GM12878 (cell line): ENCODE results near the gene MYRFL. TPM values are rescaled to one million over a fixed set of nuclear protein-coding genes. Genes with fewer than 3 reads are reported as not detected.

Experiments used
- ATAC-seq: fragments of 200-7000 bp; cut with Tn5 transposase; 3 replicates; pipeline ENCODE4 v1.9.1; 2020; ENCODE audit warnings: mild to moderate bottlenecking, moderate library complexity
- BruUV-seq: library from RNA; stranded (reverse); fragments of 400-500 nt; replicated peaks from 2 replicates; lab custom pipeline; 2021; lab: Mats Ljungman, UMichigan
- CTCF ChIA-PET: fragments of 300-600 bp; sonication (Branson Sonifier 250); formaldehyde crosslinking; extraction: SDS; loops from one replicate; lab custom pipeline; 2021; ENCODE audit warnings: inconsistent platforms; lab: Yijun Ruan, JAX
- POLR2A ChIA-PET: fragments of 350-600 bp; formaldehyde crosslinking; extraction: SDS; loops from one replicate; lab custom pipeline; 2021; ENCODE audit warnings: inconsistent platforms; lab: Charles Lee
- RAD21 ChIA-PET: fragments of 300-600 bp; sonication (Branson Sonifier 250); formaldehyde crosslinking; loops from one replicate; lab custom pipeline; 2023; ENCODE audit warnings: antibody characterized with exemption; ENCODE audit not compliant: unreplicated experiment; lab: Charles Lee
- SMC1A ChIA-PET: fragments of 300-600 bp; sonication (Branson Sonifier 250); formaldehyde crosslinking; loops from one replicate; lab custom pipeline; 2023; ENCODE audit not compliant: unreplicated experiment, uncharacterized antibody; lab: Charles Lee
- DNase-seq: peaks from one replicate; pipeline ENCODE4 v3.0.0-alpha.2; 2011; ENCODE audit warnings: low read depth, low spot score
- FAIRE-seq: peaks from 3 replicates; lab custom pipeline; 2011; peaks lifted over from hg19 to GRCh38; lab: Jason Lieb, UNC
- H2AFZ ChIP-seq: 2 replicates; pipeline ENCODE4 v1.6.0; 2011; ENCODE audit warnings: low read depth, low read length, control low read depth; ENCODE audit not compliant: control insufficient read depth
- H3K27ac ChIP-seq: 2 replicates; pipeline ENCODE4 v1.5.1; 2011; ENCODE audit warnings: control low read depth; ENCODE audit not compliant: control insufficient read depth, insufficient read depth
- H3K27me3 ChIP-seq, 2 experiments: replicated peaks in 1 of 2; 2 replicates each; pipeline versions ENCODE4 v1.6.0 to v1.6.1; 2011; ENCODE audit warnings: low read length in 1 of 2; ENCODE audit not compliant: control insufficient read depth in 2 of 2, insufficient read depth in 2 of 2
- H3K36me3 ChIP-seq, 2 experiments: 2 replicates each; pipeline ENCODE4 v1.5.1; 2011; ENCODE audit warnings: low read length in 1 of 2; ENCODE audit not compliant: control insufficient read depth in 2 of 2, insufficient read depth in 2 of 2
- H3K4me1 ChIP-seq: 2 replicates; pipeline ENCODE4 v1.6.1; 2011; ENCODE audit warnings: mild to moderate bottlenecking, low read length, moderate library complexity, mixed read lengths; ENCODE audit not compliant: control insufficient read depth, insufficient read depth
- H3K4me2 ChIP-seq: 2 replicates; pipeline ENCODE4 v1.6.0; 2011; ENCODE audit warnings: control low read depth; ENCODE audit not compliant: control insufficient read depth, insufficient read depth
- H3K4me3 ChIP-seq: fragments of 200-600 bp; sonication (generic); 2 replicates; pipeline ENCODE4 v1.5.1; 2016
- H3K79me2 ChIP-seq: 2 replicates; pipeline ENCODE4 v1.6.0; 2011; ENCODE audit warnings: low read length; ENCODE audit not compliant: control insufficient read depth, insufficient read depth
- H3K9ac ChIP-seq: 2 replicates; pipeline ENCODE4 v1.8.0; 2011; ENCODE audit warnings: low read length, control low read depth, mixed read lengths; ENCODE audit not compliant: control insufficient read depth, insufficient read depth
- H3K9me3 ChIP-seq: replicated peaks from 3 replicates; pipeline ENCODE4 v1.5.1; 2011; ENCODE audit warnings: mild to moderate bottlenecking, low read length; ENCODE audit not compliant: control insufficient read depth, insufficient read depth
- H4K20me1 ChIP-seq: 2 replicates; pipeline ENCODE4 v1.6.0; 2011; ENCODE audit not compliant: control insufficient read depth, insufficient read depth
- CBX5 ChIP-seq: sonication (generic); IDR thresholded peaks from 2 replicates; pipeline ENCODE4 v1.6.1; 2016; ENCODE audit warnings: low read depth, moderate library complexity, mild to moderate bottlenecking, inconsistent platforms
- CHD2 ChIP-seq: IDR thresholded peaks from 2 replicates; pipeline ENCODE4 v1.6.1; 2011; ENCODE audit warnings: low read depth, low read length, improper control_type of control experiment, borderline replicate concordance
- EP300 ChIP-seq, 2 experiments: fragments of 150-350 bp in 1 of 2; IDR thresholded peaks; 2 replicates each; pipeline ENCODE4 v1.6.1; 2011 to 2012; ENCODE audit warnings: low read depth in 2 of 2, low read length in 2 of 2, borderline replicate concordance in 1 of 2, improper control_type of control experiment in 1 of 2, inconsistent platforms in 1 of 2; ENCODE audit not compliant: control insufficient read depth in 1 of 2
- FOS ChIP-seq: IDR thresholded peaks from 3 replicates; pipeline ENCODE4 v1.6.1; 2011; ENCODE audit warnings: borderline replicate concordance; ENCODE audit not compliant: insufficient read length; ENCODE audit errors: extremely low read depth
- KAT2A ChIP-seq: conservative IDR thresholded peaks from 2 replicates; pipeline ENCODE4 v1.6.1; 2011; ENCODE audit warnings: low read depth, low read length; ENCODE audit not compliant: control insufficient read depth
- NBN ChIP-seq: fragments of 450-650 bp; IDR thresholded peaks from 2 replicates; pipeline ENCODE4 v1.6.1; 2016
- NR2F1 ChIP-seq: fragments of 450-650 bp; conservative IDR thresholded peaks from 2 replicates; pipeline ENCODE4 v1.6.1; 2017; ENCODE audit warnings: mild to moderate bottlenecking
- RCOR1 ChIP-seq: conservative IDR thresholded peaks from 2 replicates; pipeline ENCODE4 v1.6.1; 2012; ENCODE audit warnings: low read depth, low read length, improper control_type of control experiment
- RELA ChIP-seq: fragments of 450-650 bp; IDR thresholded peaks from 2 replicates; pipeline ENCODE4 v1.8.0; 2014; ENCODE audit warnings: borderline replicate concordance; ENCODE audit not compliant: partially characterized antibody
- WGBS: methylation state at CpG from one replicate; pipeline ENCODE4 v1.1.6; 2016; ENCODE audit warnings: low lambda C conversion rate; ENCODE audit not compliant: insufficient replicate concordance, insufficient coverage; ENCODE audit errors: missing lambda C conversion rate; 5-methylcytosine and 5-hydroxymethylcytosine counted together
- in situ Hi-C: fragments of 300-500 bp; cut with MboI; formaldehyde crosslinking; loops from 9 replicates; pipeline ENCODE4 v1.14.3; 2018; ENCODE audit warnings: mixed read lengths
- intact Hi-C: fragments of 100-400 bp; cut with micrococcal nuclease; formaldehyde crosslinking; loops from one replicate; pipeline ENCODE4 v1.14.2; 2022; ENCODE audit not compliant: unreplicated experiment
- polyA plus RNA-seq, 11 experiments: library from polyadenylated mRNA; depleted of rRNA in 4 of 11; unstranded in 6 of 11; stranded (reverse) in 5 of 11; fragments of >200 nt; fragmentation: Nextera tagmentation in 4 of 11; fragmentation: Illumina TruSeq in 1 of 11; extraction: Ambion mirVana in 4 of 11; extraction: Trizol in 1 of 11; gene quantifications; 1 replicate in 1 of 11; 2 replicates in 10 of 11; pipeline versions ENCODE4 v1.2.1 to v1.2.3, GENCODE V29; 2011 to 2016; ENCODE audit warnings: inconsistent platforms in 2 of 11, missing spikeins in 2 of 11, low read depth in 1 of 11
- total RNA-seq, 4 experiments: library from RNA; depleted of rRNA in 3 of 4; stranded (reverse); fragments of >200 nt in 3 of 4; fragmentation: Illumina TruSeq in 1 of 4; extraction: Trizol in 1 of 4; gene quantifications; 2 replicates each; pipeline versions ENCODE4 v1.2.1 to v1.2.3, GENCODE V29; 2013 to 2021
- TF ChIP-seq, protein P1 (sequence below): IDR thresholded peaks from 2 replicates; pipeline ENCODE4 v1.6.1; 2011; ENCODE audit warnings: borderline replicate concordance, low read depth, mild to moderate bottlenecking, moderate library complexity, low read length; ENCODE audit not compliant: insufficient read depth, poor library complexity, severe bottlenecking
- TF ChIP-seq, protein P2 (sequence below): IDR thresholded peaks from 2 replicates; pipeline ENCODE4 v1.6.1; 2011; ENCODE audit warnings: mild to moderate bottlenecking, low read depth, low read length, moderate library complexity; ENCODE audit not compliant: insufficient replicate concordance
- TF ChIP-seq, protein P3 (sequence below): IDR thresholded peaks from 2 replicates; pipeline ENCODE4 v1.6.1; 2012; ENCODE audit warnings: mild to moderate bottlenecking, low read depth, low read length
- TF ChIP-seq, protein P4 (sequence below): IDR thresholded peaks from 2 replicates; pipeline ENCODE4 v1.6.1; 2012; ENCODE audit warnings: low read length, inconsistent platforms

The MYRFL gene
- total and polyA plus RNA-seq, 10 of the 15 experiments (the other 5 are each of a cell fraction or from before 2014, with no cell fraction given): 0.24 to 1.8 (median 0.64) TPM

GRCh38 chr12:69934011-69934410, 109.0 kb downstream of the MYRFL start:
- DNase-seq (no peak), ATAC-seq (no peak), FAIRE-seq (no peak)
- H3K4me3 ChIP-seq: no peak overlapping the region
- SMC1A ChIA-PET: no interaction called here
- peaks cover 5% of the 10 kb centered on the region; the same call in 1 of the 2 replicates for H3K4me1 ChIP-seq
- 65% methylated on average over 4 of the region's 4 CpGs for WGBS
- RAD21 ChIA-PET: no interaction called here
- no peaks in the 10 kb centered on the region for H3K79me2 ChIP-seq
- intact Hi-C loops (no loop called here), in situ Hi-C loops (no loop called here)
- POLR2A ChIA-PET: no interaction called here
- H3K9ac ChIP-seq: no peak overlapping the region
- no peaks in the 10 kb centered on the region for H3K9me3 ChIP-seq
- no peaks in the 10 kb centered on the region for H3K27me3 ChIP-seq
- H4K20me1 ChIP-seq: no peaks in the 10 kb centered on the region
- no peak overlapping the region for H3K4me2 ChIP-seq
- no TSS peak for BruUV-seq
- H3K27ac ChIP-seq: no peak overlapping the region
- H3K36me3 ChIP-seq: no peaks in the 10 kb centered on the region
- no peak overlapping the region for H2AFZ ChIP-seq
- CTCF ChIA-PET: no interaction called here
- TF ChIP-seq KAT2A: no peak
- no peak for TF ChIP-seq NBN
- TF ChIP-seq EP300 (IDR thresholded peaks at IDR 0.05; ENCODE audit: borderline replicate concordance in 1 of 2, control insufficient read depth in 1 of 2, low read depth in 2 of 2, low read length in 2 of 2): no peak
- TF ChIP-seq NR2F1: no peak
- TF ChIP-seq RELA: no peak
- TF ChIP-seq, protein P1, sequence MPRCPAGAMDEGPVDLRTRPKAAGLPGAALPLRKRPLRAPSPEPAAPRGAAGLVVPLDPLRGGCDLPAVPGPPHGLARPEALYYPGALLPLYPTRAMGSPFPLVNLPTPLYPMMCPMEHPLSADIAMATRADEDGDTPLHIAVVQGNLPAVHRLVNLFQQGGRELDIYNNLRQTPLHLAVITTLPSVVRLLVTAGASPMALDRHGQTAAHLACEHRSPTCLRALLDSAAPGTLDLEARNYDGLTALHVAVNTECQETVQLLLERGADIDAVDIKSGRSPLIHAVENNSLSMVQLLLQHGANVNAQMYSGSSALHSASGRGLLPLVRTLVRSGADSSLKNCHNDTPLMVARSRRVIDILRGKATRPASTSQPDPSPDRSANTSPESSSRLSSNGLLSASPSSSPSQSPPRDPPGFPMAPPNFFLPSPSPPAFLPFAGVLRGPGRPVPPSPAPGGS: no peak
- no peak for TF ChIP-seq RCOR1
- no peak for TF ChIP-seq FOS
- TF ChIP-seq, protein P2, sequence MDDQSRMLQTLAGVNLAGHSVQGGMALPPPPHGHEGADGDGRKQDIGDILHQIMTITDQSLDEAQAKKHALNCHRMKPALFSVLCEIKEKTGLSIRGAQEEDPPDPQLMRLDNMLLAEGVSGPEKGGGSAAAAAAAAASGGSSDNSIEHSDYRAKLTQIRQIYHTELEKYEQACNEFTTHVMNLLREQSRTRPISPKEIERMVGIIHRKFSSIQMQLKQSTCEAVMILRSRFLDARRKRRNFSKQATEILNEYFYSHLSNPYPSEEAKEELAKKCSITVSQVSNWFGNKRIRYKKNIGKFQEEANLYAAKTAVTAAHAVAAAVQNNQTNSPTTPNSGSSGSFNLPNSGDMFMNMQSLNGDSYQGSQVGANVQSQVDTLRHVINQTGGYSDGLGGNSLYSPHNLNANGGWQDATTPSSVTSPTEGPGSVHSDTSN: no peak
- TF ChIP-seq, protein P3, sequence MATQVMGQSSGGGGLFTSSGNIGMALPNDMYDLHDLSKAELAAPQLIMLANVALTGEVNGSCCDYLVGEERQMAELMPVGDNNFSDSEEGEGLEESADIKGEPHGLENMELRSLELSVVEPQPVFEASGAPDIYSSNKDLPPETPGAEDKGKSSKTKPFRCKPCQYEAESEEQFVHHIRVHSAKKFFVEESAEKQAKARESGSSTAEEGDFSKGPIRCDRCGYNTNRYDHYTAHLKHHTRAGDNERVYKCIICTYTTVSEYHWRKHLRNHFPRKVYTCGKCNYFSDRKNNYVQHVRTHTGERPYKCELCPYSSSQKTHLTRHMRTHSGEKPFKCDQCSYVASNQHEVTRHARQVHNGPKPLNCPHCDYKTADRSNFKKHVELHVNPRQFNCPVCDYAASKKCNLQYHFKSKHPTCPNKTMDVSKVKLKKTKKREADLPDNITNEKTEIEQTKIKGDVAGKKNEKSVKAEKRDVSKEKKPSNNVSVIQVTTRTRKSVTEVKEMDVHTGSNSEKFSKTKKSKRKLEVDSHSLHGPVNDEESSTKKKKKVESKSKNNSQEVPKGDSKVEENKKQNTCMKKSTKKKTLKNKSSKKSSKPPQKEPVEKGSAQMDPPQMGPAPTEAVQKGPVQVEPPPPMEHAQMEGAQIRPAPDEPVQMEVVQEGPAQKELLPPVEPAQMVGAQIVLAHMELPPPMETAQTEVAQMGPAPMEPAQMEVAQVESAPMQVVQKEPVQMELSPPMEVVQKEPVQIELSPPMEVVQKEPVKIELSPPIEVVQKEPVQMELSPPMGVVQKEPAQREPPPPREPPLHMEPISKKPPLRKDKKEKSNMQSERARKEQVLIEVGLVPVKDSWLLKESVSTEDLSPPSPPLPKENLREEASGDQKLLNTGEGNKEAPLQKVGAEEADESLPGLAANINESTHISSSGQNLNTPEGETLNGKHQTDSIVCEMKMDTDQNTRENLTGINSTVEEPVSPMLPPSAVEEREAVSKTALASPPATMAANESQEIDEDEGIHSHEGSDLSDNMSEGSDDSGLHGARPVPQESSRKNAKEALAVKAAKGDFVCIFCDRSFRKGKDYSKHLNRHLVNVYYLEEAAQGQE: no peak
- TF ChIP-seq CHD2: no peak
- TF ChIP-seq, protein P4, sequence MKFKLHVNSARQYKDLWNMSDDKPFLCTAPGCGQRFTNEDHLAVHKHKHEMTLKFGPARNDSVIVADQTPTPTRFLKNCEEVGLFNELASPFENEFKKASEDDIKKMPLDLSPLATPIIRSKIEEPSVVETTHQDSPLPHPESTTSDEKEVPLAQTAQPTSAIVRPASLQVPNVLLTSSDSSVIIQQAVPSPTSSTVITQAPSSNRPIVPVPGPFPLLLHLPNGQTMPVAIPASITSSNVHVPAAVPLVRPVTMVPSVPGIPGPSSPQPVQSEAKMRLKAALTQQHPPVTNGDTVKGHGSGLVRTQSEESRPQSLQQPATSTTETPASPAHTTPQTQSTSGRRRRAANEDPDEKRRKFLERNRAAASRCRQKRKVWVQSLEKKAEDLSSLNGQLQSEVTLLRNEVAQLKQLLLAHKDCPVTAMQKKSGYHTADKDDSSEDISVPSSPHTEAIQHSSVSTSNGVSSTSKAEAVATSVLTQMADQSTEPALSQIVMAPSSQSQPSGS: no peak
- TF ChIP-seq CBX5: no peak
